Pancreas (tissue), 10 donors: Measurements from ENCODE around the gene ZNF136. TPM values are rescaled to one million over a fixed set of nuclear protein-coding genes. Genes with fewer than 3 reads are reported as not detected.

Experiments
- ATAC-seq, 4 donors: fragments of 200-7000 bp; cut with Tn5 transposase; one replicate each; pipeline versions ENCODE4 v1.8.0 to v1.9.1; 2020; ENCODE audit warnings: mild to moderate bottlenecking in 4 of 4, moderate library complexity in 4 of 4
- DNase-seq, 6 donors: peaks; one replicate each; pipeline ENCODE4 v3.0.0-alpha.2; 2020
- FAIRE-seq: peaks from 2 replicates; lab custom pipeline; 2012; peaks lifted over from hg19 to GRCh38; lab: Jason Lieb, UNC
- H3K27ac ChIP-seq, 4 donors: fragments of 200-600 bp; sonication (generic); 1 replicate in 3 of 4; 2 replicates in 1 of 4; pipeline versions ENCODE4 v1.5.0 to v1.8.0; 2020
- H3K27me3 ChIP-seq, 4 donors: fragments of 200-600 bp; one replicate each; pipeline ENCODE4 v1.8.0; 2021
- H3K36me3 ChIP-seq, 3 donors: fragments of 200-600 bp; sonication (generic) in 1 of 3; one replicate each; pipeline versions ENCODE4 v1.5.0 to v1.8.0; 2020 to 2021
- H3K4me1 ChIP-seq, 3 donors: fragments of 200-600 bp; one replicate each; pipeline ENCODE4 v1.8.0; 2021
- H3K4me3 ChIP-seq, 4 donors: fragments of 200-600 bp; sonication (generic) in 2 of 4; one replicate each; pipeline versions ENCODE4 v1.5.0 to v1.8.0; 2020 to 2021
- H3K9me3 ChIP-seq, 4 donors: fragments of 200-600 bp; one replicate each; pipeline ENCODE4 v1.8.0; 2021
- WGBS, 2 donors: extraction: QIAGEN DNeasy Blood & Tissue Kit; methylation state at CpG; one replicate each; pipeline ENCODE4 v1.1.7; 2013; 5-methylcytosine and 5-hydroxymethylcytosine counted together
- intact Hi-C, 3 donors: fragments of 100-400 bp; cut with DNase I; formaldehyde crosslinking; loops; one replicate each; pipeline versions ENCODE4 v1.11.1 to v1.14.2; 2022
- polyA plus RNA-seq, 2 donors: library from polyadenylated mRNA; stranded (reverse); fragments of 200-250 nt; gene quantifications; one replicate each; pipeline ENCODE4 v1.2.3, GENCODE V29; 2013
- total RNA-seq, 6 donors: library from RNA; stranded (reverse); fragmentation: NEBNext Ultra II Directional in 4 of 6; extraction: Animal tissue kit (Norgen Biotek cat#: 25700) in 4 of 6; gene quantifications; one replicate each; pipeline versions ENCODE4 v1.2.1 to v1.2.4, GENCODE V29; 2021 to 2023
- TF ChIP-seq, protein P1 (sequence below), 4 donors: fragments of 200-600 bp; sonication (generic) in 3 of 4; IDR thresholded peaks; one replicate each; pipeline versions ENCODE4 v1.5.0 to v1.8.0; 2021; ENCODE audit warnings: antibody characterized with exemption in 4 of 4
- donor health status: healthy with polysubstance abuse.
- donor health status: DM: no; HTN: no; CAD: no; lungs with moderate emphysema.
- donor health status: DM: no; HTN: no; CAD: no.
- donor health status: control.
- donor health status: control.
- donor health status: Bipolar disorder and iron deficiency.
- donor health status: DM: yes; HTN: yes; CAD: no.
- donor health status: DM: no; HTN: no; CAD: no.
- donor health status: DM: no; HTN: no; CAD: no.
- donor health status: DM: yes; HTN: yes; CAD: no.

The ZNF136 gene
- total and polyA plus RNA-seq, 8 donors: 2.0 to 5.8 (median 4.5) TPM

DNA sequence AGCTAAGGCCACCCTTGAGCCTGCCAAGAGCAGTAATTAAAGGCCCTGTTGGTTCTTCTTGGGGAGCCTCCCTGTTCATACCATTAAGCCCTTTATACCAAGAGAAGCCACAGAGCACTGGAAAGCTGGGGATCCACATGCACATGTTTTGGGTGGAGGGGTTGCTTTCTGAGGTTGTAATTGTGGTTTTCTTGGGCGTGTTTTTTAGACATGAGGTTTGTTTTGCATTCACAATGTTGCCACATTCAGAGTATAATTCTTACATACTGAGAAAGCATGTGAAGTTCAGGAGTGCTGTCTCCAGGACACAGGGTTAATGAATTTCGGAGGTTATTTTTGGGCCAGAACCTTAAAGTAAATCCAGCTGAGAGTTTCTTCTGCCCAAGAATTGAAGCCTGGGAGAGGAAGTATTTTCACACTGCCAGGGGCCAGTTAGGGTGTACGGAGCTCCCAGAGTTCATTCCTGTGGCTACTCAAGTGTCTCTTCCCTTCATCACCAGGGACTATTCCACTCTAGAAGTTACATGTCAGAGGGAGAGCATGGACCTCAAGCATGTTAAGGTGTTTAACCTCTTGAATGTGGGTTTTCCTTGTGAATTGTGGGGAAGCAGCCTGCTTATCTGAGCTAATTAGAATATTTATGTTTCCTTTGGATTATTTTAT, 37.0 kb downstream of the ZNF136 start:
- peaks cover 0 to 4% (median 3%) of the 10 kb centered on the region in 3 donors for H3K4me1 ChIP-seq
- no peaks in the 10 kb centered on the region for H3K9me3 ChIP-seq
- H3K27me3 ChIP-seq: no peaks in the 10 kb centered on the region
- intact Hi-C loops: no loop called here
- FAIRE-seq (no peak), ATAC-seq (no peak), DNase-seq (no peak)
- WGBS, 2 donors: 82 to 83% methylated on average over 3 of the region's 3 CpGs
- H3K27ac ChIP-seq: no peak overlapping the region
- no peaks in the 10 kb centered on the region for H3K36me3 ChIP-seq
- TF ChIP-seq, protein P1, sequence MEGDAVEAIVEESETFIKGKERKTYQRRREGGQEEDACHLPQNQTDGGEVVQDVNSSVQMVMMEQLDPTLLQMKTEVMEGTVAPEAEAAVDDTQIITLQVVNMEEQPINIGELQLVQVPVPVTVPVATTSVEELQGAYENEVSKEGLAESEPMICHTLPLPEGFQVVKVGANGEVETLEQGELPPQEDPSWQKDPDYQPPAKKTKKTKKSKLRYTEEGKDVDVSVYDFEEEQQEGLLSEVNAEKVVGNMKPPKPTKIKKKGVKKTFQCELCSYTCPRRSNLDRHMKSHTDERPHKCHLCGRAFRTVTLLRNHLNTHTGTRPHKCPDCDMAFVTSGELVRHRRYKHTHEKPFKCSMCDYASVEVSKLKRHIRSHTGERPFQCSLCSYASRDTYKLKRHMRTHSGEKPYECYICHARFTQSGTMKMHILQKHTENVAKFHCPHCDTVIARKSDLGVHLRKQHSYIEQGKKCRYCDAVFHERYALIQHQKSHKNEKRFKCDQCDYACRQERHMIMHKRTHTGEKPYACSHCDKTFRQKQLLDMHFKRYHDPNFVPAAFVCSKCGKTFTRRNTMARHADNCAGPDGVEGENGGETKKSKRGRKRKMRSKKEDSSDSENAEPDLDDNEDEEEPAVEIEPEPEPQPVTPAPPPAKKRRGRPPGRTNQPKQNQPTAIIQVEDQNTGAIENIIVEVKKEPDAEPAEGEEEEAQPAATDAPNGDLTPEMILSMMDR (IDR thresholded peaks at IDR 0.05): no peak
- no peak overlapping the region for H3K4me3 ChIP-seq

DNA sequence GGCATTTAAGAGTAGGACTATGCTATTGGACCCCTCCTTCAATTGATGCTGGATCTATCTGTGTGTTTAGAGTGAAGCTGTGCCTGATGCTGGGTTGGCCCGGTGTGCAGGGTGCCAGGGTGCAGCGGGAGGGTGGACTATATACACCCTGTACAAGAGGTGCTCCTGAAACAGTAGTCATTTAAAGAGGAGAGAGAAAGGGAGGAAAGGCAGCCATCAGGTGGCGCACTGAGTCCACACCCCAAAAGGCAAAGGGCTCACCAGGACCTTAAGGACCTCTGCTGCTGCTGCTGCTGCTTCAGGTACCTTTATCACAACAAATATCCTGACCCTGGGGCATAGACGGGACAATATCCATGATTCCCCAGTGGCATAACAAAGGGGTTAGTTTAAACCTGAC, 39.4 kb downstream of the ZNF136 start:
- Histone ChIP-seq H3K9me3 (no peaks in the 10 kb centered on the region), H3K27ac (no peak overlapping the region), H3K36me3 (no peaks in the 10 kb centered on the region), H3K27me3 (no peaks in the 10 kb centered on the region), H3K4me1 (no peaks in the 10 kb centered on the region), H3K4me3 (no peak overlapping the region)
- DNase-seq (peak in 4 of 6 donors; percentile 14 to 60 (median 38)), FAIRE-seq (no peak), ATAC-seq (peak; percentile 50 to 94 (median 82))
- TF ChIP-seq, protein P1 (IDR thresholded peaks at IDR 0.05): no peak
- intact Hi-C loops: no loop called here
- WGBS, 2 donors: 31 to 37% methylated on average over 4 of the region's 4 CpGs

GRCh38 chr19:12205296-12205695, 42.4 kb downstream of the ZNF136 start:
- DNase-seq: no peak
- TF ChIP-seq, protein P1 (IDR thresholded peaks at IDR 0.05): no peak
- Histone ChIP-seq H3K27ac (no peak overlapping the region), H3K4me3 (no peak overlapping the region), H3K4me1 (no peaks in the 10 kb centered on the region), H3K36me3 (no peaks in the 10 kb centered on the region), H3K27me3 (no peaks in the 10 kb centered on the region), H3K9me3 (no peaks in the 10 kb centered on the region)
- intact Hi-C loops: no loop called here
- FAIRE-seq: no peak
- WGBS, 2 donors: 98 to 99% methylated on average over 4 of the region's 4 CpGs
- no peak for ATAC-seq

GRCh38 chr19:12208221-12208620, 45.3 kb downstream of the ZNF136 start:
- H3K9me3 ChIP-seq: no peaks in the 10 kb centered on the region
- no peaks in the 10 kb centered on the region for H3K36me3 ChIP-seq
- FAIRE-seq (no peak), ATAC-seq (no peak), DNase-seq (no peak)
- H3K27me3 ChIP-seq: no peaks in the 10 kb centered on the region
- no peak overlapping the region for H3K4me3 ChIP-seq
- WGBS, 2 donors: 93 to 99% methylated on average over 2 of the region's 2 CpGs
- intact Hi-C loops: no loop called here
- TF ChIP-seq, protein P1 (IDR thresholded peaks at IDR 0.05): no peak
- H3K27ac ChIP-seq: no peak overlapping the region
- H3K4me1 ChIP-seq: no peaks in the 10 kb centered on the region

DNA sequence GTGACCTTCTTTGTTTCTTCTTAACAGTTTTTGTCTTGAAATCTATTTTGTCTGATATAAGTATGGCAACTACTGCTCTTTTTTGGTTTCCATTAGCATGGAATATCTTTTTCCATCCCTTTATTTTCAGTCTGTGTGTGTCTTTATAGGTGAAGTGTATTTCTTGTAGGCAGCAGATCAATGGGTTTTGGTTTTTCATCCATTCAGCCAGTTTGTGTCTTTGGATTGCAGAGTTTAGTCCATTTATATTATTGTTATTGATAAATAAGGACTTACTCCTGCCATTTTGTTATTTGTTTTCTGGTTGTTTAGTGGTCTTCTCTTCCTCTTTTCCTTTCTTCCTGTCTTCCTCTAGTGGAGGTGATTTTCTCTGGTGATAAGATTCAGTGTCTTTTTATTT, 54.4 kb downstream of the ZNF136 start:
- intact Hi-C loops: loop anchor here in 1 of 3 donors (10.0 kb wide), 1 partner anchor 127 kb away; no protein-coding TSS in a partner anchor
- Histone ChIP-seq H3K27ac (no peak overlapping the region), H3K4me1 (no peaks in the 10 kb centered on the region), H3K9me3 (no peaks in the 10 kb centered on the region), H3K36me3 (no peaks in the 10 kb centered on the region), H3K4me3 (no peak overlapping the region), H3K27me3 (no peaks in the 10 kb centered on the region)
- ATAC-seq (no peak), FAIRE-seq (no peak), DNase-seq (no peak)
- TF ChIP-seq, protein P1 (IDR thresholded peaks at IDR 0.05): no peak
